Suprapubic skin (tissue), 4 donors: Measurements from ENCODE around the gene CLASP2.

Experiments
- POLR2A ChIP-seq, 2 donors: fragments of 450-650 bp; IDR thresholded peaks; one replicate each; pipeline ENCODE4 v1.6.1; 2017; ENCODE audit warnings: antibody characterized with exemption in 2 of 2, mild to moderate bottlenecking in 2 of 2, moderate library complexity in 2 of 2
- POLR2AphosphoS5 ChIP-seq, 3 donors: sonication (generic); formaldehyde crosslinking; IDR thresholded peaks; one replicate each; pipeline ENCODE4 v1.6.1; 2017; ENCODE audit warnings: antibody characterized with exemption in 3 of 3
- TF ChIP-seq, protein P1 (sequence below), 2 donors: fragments of 200-600 bp in 1 of 2; fragments of 450-650 bp in 1 of 2; sonication (generic) in 1 of 2; IDR thresholded peaks; one replicate each; pipeline ENCODE4 v1.5.1; 2016 to 2019; ENCODE audit warnings: antibody characterized with exemption in 2 of 2, mild to moderate bottlenecking in 1 of 2, moderate library complexity in 1 of 2

DNA sequence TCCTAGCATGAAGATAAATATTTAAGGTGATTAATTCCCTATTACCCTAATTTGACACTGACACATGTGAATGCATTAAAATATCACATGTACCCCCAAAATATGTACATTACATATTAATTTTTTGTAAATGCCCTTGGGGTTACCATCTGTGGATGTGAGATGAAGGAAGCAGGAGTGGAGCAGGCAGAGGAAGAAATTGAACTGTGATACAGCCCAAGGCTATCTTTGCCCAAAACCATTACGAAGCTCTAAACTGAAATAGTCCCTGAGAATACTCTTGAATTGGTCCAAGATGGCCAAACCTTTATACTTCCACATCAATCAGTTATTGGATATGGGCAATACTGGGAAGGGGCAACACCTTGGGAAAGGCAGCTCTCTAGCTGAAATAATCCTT lies 105.0 kb downstream of the CLASP2 start:
- TF ChIP-seq, protein P1, sequence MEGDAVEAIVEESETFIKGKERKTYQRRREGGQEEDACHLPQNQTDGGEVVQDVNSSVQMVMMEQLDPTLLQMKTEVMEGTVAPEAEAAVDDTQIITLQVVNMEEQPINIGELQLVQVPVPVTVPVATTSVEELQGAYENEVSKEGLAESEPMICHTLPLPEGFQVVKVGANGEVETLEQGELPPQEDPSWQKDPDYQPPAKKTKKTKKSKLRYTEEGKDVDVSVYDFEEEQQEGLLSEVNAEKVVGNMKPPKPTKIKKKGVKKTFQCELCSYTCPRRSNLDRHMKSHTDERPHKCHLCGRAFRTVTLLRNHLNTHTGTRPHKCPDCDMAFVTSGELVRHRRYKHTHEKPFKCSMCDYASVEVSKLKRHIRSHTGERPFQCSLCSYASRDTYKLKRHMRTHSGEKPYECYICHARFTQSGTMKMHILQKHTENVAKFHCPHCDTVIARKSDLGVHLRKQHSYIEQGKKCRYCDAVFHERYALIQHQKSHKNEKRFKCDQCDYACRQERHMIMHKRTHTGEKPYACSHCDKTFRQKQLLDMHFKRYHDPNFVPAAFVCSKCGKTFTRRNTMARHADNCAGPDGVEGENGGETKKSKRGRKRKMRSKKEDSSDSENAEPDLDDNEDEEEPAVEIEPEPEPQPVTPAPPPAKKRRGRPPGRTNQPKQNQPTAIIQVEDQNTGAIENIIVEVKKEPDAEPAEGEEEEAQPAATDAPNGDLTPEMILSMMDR (IDR thresholded peaks at IDR 0.05) = no peak
- TF ChIP-seq POLR2AphosphoS5 (IDR thresholded peaks at IDR 0.05) (no peak), POLR2A (IDR thresholded peaks at IDR 0.05) (no peak)
